B cell (primary cell): ENCODE data around the gene NAP1L1. TPM values are rescaled to one million over a fixed set of nuclear protein-coding genes. Genes with fewer than 3 reads are reported as not detected.

ENCODE experiments used
- ATAC-seq: fragments of 200-7000 bp; cut with Tn5 transposase; one replicate; pipeline ENCODE4 v1.10.0; 2021; ENCODE audit warnings: low read depth, mild to moderate bottlenecking, moderate number of reproducible peaks, moderate library complexity
- CTCF ChIA-PET: fragments of 350-600 bp; sonication (Branson Sonifier 250); formaldehyde crosslinking; loops from one replicate; lab custom pipeline; 2021; ENCODE audit warnings: antibody characterized with exemption, inconsistent platforms; lab: Charles Lee
- POLR2A ChIA-PET: fragments of 350-600 bp; sonication (Branson Sonifier 250); formaldehyde crosslinking; loops from one replicate; lab custom pipeline; 2021; ENCODE audit warnings: antibody characterized with exemption; lab: Charles Lee
- DNase-seq: peaks from one replicate; pipeline ENCODE4 v3.0.0; 2013
- H2AFZ ChIP-seq: 2 replicates; pipeline ENCODE4 v1.6.1; 2012; ENCODE audit warnings: mild to moderate bottlenecking, low read depth, low read length; ENCODE audit not compliant: insufficient read depth, poor library complexity, severe bottlenecking
- H3K27ac ChIP-seq, 2 donors: 1 replicate in 1 of 2; 2 replicates in 1 of 2; pipeline ENCODE4 v1.5.1; 2012 to 2013; ENCODE audit warnings: low read length in 2 of 2, mild to moderate bottlenecking in 2 of 2, moderate library complexity in 1 of 2
- H3K27me3 ChIP-seq, 4 experiments: fragments of 200-600 bp in 1 of 4; sonication (generic) in 1 of 4; replicated peaks in 1 of 4; 1 replicate in 2 of 4; 2 replicates in 2 of 4; pipeline versions ENCODE4 v1.6.1 to v1.7.0; 2013 to 2016; ENCODE audit warnings: low read length in 3 of 4, mild to moderate bottlenecking in 2 of 4, mixed read lengths in 1 of 4, moderate library complexity in 1 of 4; ENCODE audit not compliant: insufficient read depth in 4 of 4, control insufficient read depth in 3 of 4; ENCODE audit errors: control extremely low read depth in 1 of 4
- H3K36me3 ChIP-seq, 2 experiments: replicated peaks in 1 of 2; 1 replicate in 1 of 2; 2 replicates in 1 of 2; pipeline versions ENCODE4 v1.6.1 to v1.7.1; 2013; ENCODE audit warnings: low read length in 1 of 2; ENCODE audit not compliant: insufficient read depth in 2 of 2, control insufficient read depth in 1 of 2; ENCODE audit errors: control extremely low read depth in 1 of 2, extremely low read depth in 1 of 2
- H3K4me1 ChIP-seq, 2 donors: fragments of 200-600 bp in 1 of 2; sonication (generic) in 1 of 2; 1 replicate in 1 of 2; 2 replicates in 1 of 2; pipeline versions ENCODE4 v1.5.1 to v1.6.1; 2013 to 2017; ENCODE audit warnings: low read length in 2 of 2; ENCODE audit not compliant: control insufficient read depth in 2 of 2, insufficient read depth in 2 of 2
- H3K4me2 ChIP-seq: replicated peaks from 2 replicates; pipeline ENCODE3; 2012; ENCODE audit warnings: mild to moderate bottlenecking, low read depth, low read length; ENCODE audit not compliant: poor library complexity, severe bottlenecking
- H3K4me3 ChIP-seq, 5 experiments: fragments of 200-600 bp in 1 of 5; sonication (generic) in 1 of 5; 1 replicate in 3 of 5; 2 replicates in 2 of 5; pipeline versions ENCODE4 v1.5.1 to v1.7.0; 2011 to 2016; ENCODE audit warnings: low read length in 4 of 5, mild to moderate bottlenecking in 4 of 5, low read depth in 2 of 5, control low read depth in 1 of 5, moderate library complexity in 1 of 5; ENCODE audit not compliant: insufficient read depth in 1 of 5; ENCODE audit errors: control extremely low read depth in 1 of 5, extremely low read depth in 1 of 5
- H3K79me2 ChIP-seq: fragments of 200-600 bp; sonication (generic); one replicate; pipeline ENCODE4 v1.6.0; 2016; ENCODE audit warnings: low read length; ENCODE audit not compliant: control insufficient read depth, insufficient read depth
- H3K9ac ChIP-seq: fragments of 200-600 bp; sonication (generic); 2 replicates; pipeline ENCODE4 v1.6.1; 2017; ENCODE audit warnings: mild to moderate bottlenecking, low read length, moderate library complexity
- H3K9me3 ChIP-seq, 3 donors: one replicate each; pipeline versions ENCODE4 v1.6.1 to v1.7.1; 2013; ENCODE audit warnings: low read length in 2 of 3; ENCODE audit not compliant: control insufficient read depth in 2 of 3, insufficient read depth in 1 of 3; ENCODE audit errors: control extremely low read depth in 1 of 3
- H4K20me1 ChIP-seq: 2 replicates; pipeline ENCODE4 v1.6.0; 2012; ENCODE audit warnings: mild to moderate bottlenecking, low read length; ENCODE audit not compliant: insufficient read depth, control insufficient read depth, poor library complexity, severe bottlenecking
- H3K27ac Mint-ChIP-seq: one replicate; pipeline ENCODE4 v1.8.0; 2021; ENCODE audit warnings: mixed read lengths
- H3K27me3 Mint-ChIP-seq: one replicate; pipeline ENCODE4 v1.8.0; 2021; ENCODE audit warnings: mixed read lengths
- H3K4me1 Mint-ChIP-seq: one replicate; pipeline ENCODE4 v1.8.0; 2021; ENCODE audit warnings: mixed read lengths
- H3K4me3 Mint-ChIP-seq: one replicate; pipeline ENCODE4 v1.8.0; 2021; ENCODE audit warnings: mixed read lengths
- H3K9me3 Mint-ChIP-seq: one replicate; pipeline ENCODE4 v1.8.0; 2022; ENCODE audit warnings: mixed read lengths; ENCODE audit not compliant: insufficient read depth
- CTCF ChIP-seq: fragments of 200-600 bp; IDR thresholded peaks from one replicate; pipeline ENCODE4 v1.8.0; 2022; ENCODE audit warnings: antibody characterized with exemption, mild to moderate bottlenecking
- EZH2 ChIP-seq: IDR thresholded peaks from 2 replicates; pipeline ENCODE4 v1.6.1; 2012; ENCODE audit warnings: borderline replicate concordance, low read depth, mild to moderate bottlenecking, moderate library complexity, low read length; ENCODE audit not compliant: insufficient read depth, poor library complexity, severe bottlenecking
- WGBS: methylation state at CpG from one replicate; pipeline ENCODE4 v1.1.5; 2013; ENCODE audit warnings: missing lambda C conversion rate; ENCODE audit not compliant: insufficient coverage; 5-methylcytosine and 5-hydroxymethylcytosine counted together
- intact Hi-C: fragments of 100-400 bp; cut with micrococcal nuclease; formaldehyde crosslinking; loops from one replicate; pipeline ENCODE4 v1.10.0; 2022
- polyA plus RNA-seq: library from polyadenylated mRNA; depleted of rRNA; stranded (reverse); fragments of >200 nt; gene quantifications from 2 replicates; pipeline ENCODE4 v1.2.3, GENCODE V29; 2012
- total RNA-seq, 2 donors: library from RNA; stranded (reverse); fragments of 120-200 nt in 1 of 2; gene quantifications; 1 replicate in 1 of 2; 2 replicates in 1 of 2; pipeline versions ENCODE4 v1.2.3 to v1.2.4, GENCODE V29; 2013 to 2022

The NAP1L1 gene
- total and polyA plus RNA-seq, 2 donors (not counting 1 experiment from before 2014, with no cell fraction given): 165 to 766 TPM

- H3K9me3 Mint-ChIP-seq: peaks cover 5% of the 10 kb centered on the region
- no peak overlapping the region for H3K4me3 ChIP-seq
- no peaks in the 10 kb centered on the region for H3K27me3 ChIP-seq
- no peak overlapping the region for H3K27ac ChIP-seq
- H3K36me3 ChIP-seq: no peaks in the 10 kb centered on the region
- H3K4me1 Mint-ChIP-seq: no peaks in the 10 kb centered on the region
- CTCF ChIA-PET: no interaction called here
- H3K4me2 ChIP-seq: no peak overlapping the region
- POLR2A ChIA-PET: no interaction called here
- no peak for TF ChIP-seq EZH2
- TF ChIP-seq CTCF: no peak
- no peak overlapping the region for H3K4me3 Mint-ChIP-seq
- H3K79me2 ChIP-seq: no peaks in the 10 kb centered on the region
- intact Hi-C loops: no loop called here
- no peak overlapping the region for H2AFZ ChIP-seq
- H3K4me1 ChIP-seq: no peaks in the 10 kb centered on the region
- peaks cover 8% of the 10 kb centered on the region for H3K27me3 Mint-ChIP-seq
- WGBS: 94% methylated on average over 4 of the region's 5 CpGs
- no peaks in the 10 kb centered on the region for H4K20me1 ChIP-seq
- H3K9ac ChIP-seq: no peak overlapping the region
- DNase-seq: no peak
- no peak for ATAC-seq
- no peak overlapping the region for H3K27ac Mint-ChIP-seq
- H3K9me3 ChIP-seq: peaks cover 0 to 1% (median 0%) of the 10 kb centered on the region in 3 donors
Observed at GRCh38 chr12:76127588-76127987, 43.1 kb upstream of the NAP1L1 start.

- H3K4me1 ChIP-seq: no peaks in the 10 kb centered on the region
- CTCF ChIA-PET: no interaction called here
- no peaks in the 10 kb centered on the region for H3K4me1 Mint-ChIP-seq
- no peaks in the 10 kb centered on the region for H3K9me3 Mint-ChIP-seq
- DNase-seq (no peak), ATAC-seq (no peak)
- no peaks in the 10 kb centered on the region for H3K27me3 Mint-ChIP-seq
- no peaks in the 10 kb centered on the region for H3K27me3 ChIP-seq
- H3K4me3 ChIP-seq: no peak overlapping the region
- H3K4me2 ChIP-seq: no peak overlapping the region
- no peaks in the 10 kb centered on the region for H3K36me3 ChIP-seq
- H3K9me3 ChIP-seq: no peaks in the 10 kb centered on the region
- H3K9ac ChIP-seq: no peak overlapping the region
- intact Hi-C loops: no loop called here
- H3K27ac ChIP-seq: no peak overlapping the region
- no CpG with 5 or more reads among the region's 5 CpGs for WGBS
- no peak overlapping the region for H2AFZ ChIP-seq
- no peaks in the 10 kb centered on the region for H4K20me1 ChIP-seq
- no peak overlapping the region for H3K27ac Mint-ChIP-seq
- POLR2A ChIA-PET: no interaction called here
- no peak for TF ChIP-seq CTCF
- no peak for TF ChIP-seq EZH2
- no peaks in the 10 kb centered on the region for H3K79me2 ChIP-seq
- H3K4me3 Mint-ChIP-seq: no peak overlapping the region
Observed at GRCh38 chr12:76124456-76124855, 40.0 kb upstream of the NAP1L1 start.
